SIG-M5 (cell line): ENCODE data around the gene PLPPR5.

ENCODE experiments used
- DNase-seq: peaks from one replicate; lab custom pipeline; 2025; lab: John Stamatoyannopoulos, UW

PLPPR5 gene

GRCh38 chr1:98842241-98842640 lies 162.4 kb downstream of the PLPPR5 start:
- no peak for DNase-seq
